ENCODE results near the gene SECISBP2.
"Not testable (repeated sequence)": the region's sequence is repeated elsewhere in the genome, so short reads cannot be mapped to it uniquely, and the experiment has no call there.

Gene SECISBP2

DNA sequence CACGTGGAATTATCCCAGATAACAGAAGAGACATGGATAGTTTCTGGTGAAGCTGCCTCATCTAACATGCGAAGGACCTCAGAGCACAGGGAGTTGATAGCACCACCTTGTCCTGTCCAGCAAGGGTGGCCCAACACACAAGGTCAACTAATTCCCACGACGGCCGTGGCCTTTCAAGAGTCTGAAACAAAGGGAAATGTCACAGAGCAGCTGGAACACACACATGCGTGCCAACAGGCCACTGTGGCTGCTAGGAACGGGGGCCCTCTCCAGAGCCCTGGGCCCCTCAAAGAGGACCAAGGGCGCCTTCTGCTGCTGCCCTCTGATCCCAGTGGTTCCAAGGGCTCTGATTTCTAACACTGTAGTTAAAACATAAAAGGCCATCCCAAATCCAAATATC lies 50.7 kb downstream of the SECISBP2 start:
- Histone ChIP-seq H3K36me3 (ENCODE audit: insufficient read depth, low read length) (peaks cover 3% of the 10 kb centered on the region), H3K27me3 (ENCODE audit: control insufficient read depth, insufficient read depth, low read length) (no peaks in the 10 kb centered on the region), H3K4me3 (ENCODE audit: low read length) (no peak overlapping the region), H3K9ac (ENCODE audit: low read depth, low read length) (no peak overlapping the region), H3K9me3 (replicated peaks; ENCODE audit: low read length) (no peaks in the 10 kb centered on the region), H3K4me2 (ENCODE audit: low read length) (no peak overlapping the region), H3K4me1 (ENCODE audit: control insufficient read depth, insufficient read depth, low read length) (no peaks in the 10 kb centered on the region)

GRCh38 chr9:89370593-89370992 lies 52.3 kb downstream of the SECISBP2 start:
- Histone ChIP-seq H3K4me2 (ENCODE audit: low read length) (no peak overlapping the region), H3K9ac (ENCODE audit: low read depth, low read length) (no peak overlapping the region), H3K9me3 (replicated peaks; ENCODE audit: low read length) (no peaks in the 10 kb centered on the region), H3K4me3 (ENCODE audit: low read length) (no peak overlapping the region), H3K27me3 (ENCODE audit: control insufficient read depth, insufficient read depth, low read length) (no peaks in the 10 kb centered on the region), H3K36me3 (ENCODE audit: insufficient read depth, low read length) (no peaks in the 10 kb centered on the region), H3K4me1 (ENCODE audit: control insufficient read depth, insufficient read depth, low read length) (no peaks in the 10 kb centered on the region)

GRCh38 chr9:89371791-89372190 lies 53.5 kb downstream of the SECISBP2 start:
- not testable (repeated sequence) for H3K4me3 ChIP-seq (ENCODE audit: low read length); H3K4me1 ChIP-seq (ENCODE audit: control insufficient read depth, insufficient read depth, low read length); H3K9ac ChIP-seq (ENCODE audit: low read depth, low read length); H3K27me3 ChIP-seq (ENCODE audit: control insufficient read depth, insufficient read depth, low read length); H3K9me3 ChIP-seq (replicated peaks; ENCODE audit: low read length); H3K36me3 ChIP-seq (ENCODE audit: insufficient read depth, low read length); H3K4me2 ChIP-seq (ENCODE audit: low read length)

GRCh38 chr9:89372230-89372816 lies 54.0 kb downstream of the SECISBP2 start:
- no peak overlapping the region for H3K4me3 ChIP-seq (ENCODE audit: low read length)
- no peaks in the 10 kb centered on the region for H3K36me3 ChIP-seq (ENCODE audit: insufficient read depth, low read length)
- H3K9me3 ChIP-seq (replicated peaks; ENCODE audit: low read length): no peaks in the 10 kb centered on the region
- H3K27me3 ChIP-seq (ENCODE audit: control insufficient read depth, insufficient read depth, low read length): no peaks in the 10 kb centered on the region
- no peak overlapping the region for H3K9ac ChIP-seq (ENCODE audit: low read depth, low read length)
- H3K4me2 ChIP-seq (ENCODE audit: low read length): no peak overlapping the region
- H3K4me1 ChIP-seq (ENCODE audit: control insufficient read depth, insufficient read depth, low read length): no peaks in the 10 kb centered on the region

DNA sequence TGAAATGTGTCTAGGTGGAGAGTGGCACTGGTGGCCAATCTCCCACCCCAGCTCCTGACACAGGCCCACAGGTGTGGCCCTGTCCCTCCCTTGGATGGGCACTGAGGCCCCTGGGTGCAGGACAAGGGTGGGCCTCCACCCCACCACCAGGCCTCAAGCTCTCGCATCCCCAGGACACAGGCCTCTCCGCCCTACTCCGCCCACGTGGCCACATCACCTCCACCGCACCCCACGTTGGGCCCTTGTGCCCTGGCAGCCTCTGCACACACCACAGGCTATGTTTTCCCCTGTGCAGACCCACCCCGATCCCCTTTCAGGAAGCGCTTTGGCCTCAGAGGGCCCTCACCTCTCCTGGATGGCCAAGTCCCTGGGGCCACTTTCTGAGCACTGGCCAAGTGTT lies 54.7 kb downstream of the SECISBP2 start:
- H3K4me2 ChIP-seq (ENCODE audit: low read length): no peak overlapping the region
- no peaks in the 10 kb centered on the region for H3K4me1 ChIP-seq (ENCODE audit: control insufficient read depth, insufficient read depth, low read length)
- H3K36me3 ChIP-seq (ENCODE audit: insufficient read depth, low read length): no peaks in the 10 kb centered on the region

DNA sequence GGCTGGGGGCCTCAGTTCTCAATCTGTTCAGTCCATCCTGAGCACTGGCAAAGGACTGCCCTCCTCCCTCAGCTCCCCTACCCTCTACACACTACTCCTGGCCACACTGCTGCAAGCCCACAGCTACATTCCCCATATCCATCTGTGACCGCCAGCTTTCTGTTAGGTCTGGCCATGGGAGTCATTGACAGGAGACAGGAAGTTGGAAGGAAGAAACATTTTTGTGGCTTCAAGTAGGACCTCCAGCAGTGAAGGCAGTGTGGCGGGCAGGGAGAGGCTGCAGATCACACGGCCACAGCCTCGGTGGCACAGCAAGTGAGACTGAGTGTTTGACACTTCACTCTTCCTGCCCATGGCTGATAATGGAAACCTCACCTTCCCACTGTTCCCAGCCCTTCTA lies 55.9 kb downstream of the SECISBP2 start:
- H3K4me1 ChIP-seq (ENCODE audit: control insufficient read depth, insufficient read depth, low read length): no peaks in the 10 kb centered on the region
- no peaks in the 10 kb centered on the region for H3K9me3 ChIP-seq (replicated peaks; ENCODE audit: low read length)
- no peaks in the 10 kb centered on the region for H3K27me3 ChIP-seq (ENCODE audit: control insufficient read depth, insufficient read depth, low read length)
- H3K4me2 ChIP-seq (ENCODE audit: low read length): no peak overlapping the region
- no peaks in the 10 kb centered on the region for H3K36me3 ChIP-seq (ENCODE audit: insufficient read depth, low read length)
- H3K9ac ChIP-seq (ENCODE audit: low read depth, low read length): no peak overlapping the region
- no peak overlapping the region for H3K4me3 ChIP-seq (ENCODE audit: low read length)

More for the DNA sequence above, 54.7 kb downstream of the SECISBP2 start:
- Histone ChIP-seq H3K4me3 (ENCODE audit: low read length) (no peak overlapping the region), H3K9me3 (replicated peaks; ENCODE audit: low read length) (no peaks in the 10 kb centered on the region), H3K27me3 (ENCODE audit: control insufficient read depth, insufficient read depth, low read length) (no peaks in the 10 kb centered on the region), H3K9ac (ENCODE audit: low read depth, low read length) (no peak overlapping the region)

DNA sequence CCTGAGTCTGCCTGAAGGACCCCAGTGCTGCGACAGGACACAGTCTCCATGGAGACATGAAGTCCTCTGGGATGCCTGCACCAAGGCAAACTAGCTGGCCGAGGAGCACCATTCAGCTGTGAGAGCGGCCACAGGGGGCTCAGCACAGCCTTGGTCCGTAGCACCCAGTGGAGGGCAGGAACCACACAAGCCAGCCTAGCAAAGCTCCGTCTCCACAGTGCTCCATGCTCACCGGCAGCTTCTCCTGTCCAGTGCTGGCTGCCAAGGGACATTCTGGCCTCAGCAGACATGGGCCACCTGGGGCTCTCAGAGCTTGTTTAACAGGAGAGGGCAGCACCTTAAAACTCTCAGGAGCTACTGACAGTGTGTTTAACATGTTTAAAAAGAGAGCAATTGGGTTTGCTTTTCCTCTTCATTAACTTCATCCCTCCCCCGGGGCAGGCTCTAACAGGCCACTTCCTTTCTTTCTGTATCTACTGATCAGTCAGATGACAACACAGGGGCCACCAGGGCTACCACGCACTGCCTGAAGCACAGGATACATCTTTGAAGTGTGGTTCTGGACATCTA lies 57.0 kb downstream of the SECISBP2 start:
- Histone ChIP-seq H3K9me3 (replicated peaks; ENCODE audit: low read length) (no peaks in the 10 kb centered on the region), H3K4me2 (ENCODE audit: low read length) (no peak overlapping the region), H3K4me1 (ENCODE audit: control insufficient read depth, insufficient read depth, low read length) (no peaks in the 10 kb centered on the region), H3K9ac (ENCODE audit: low read depth, low read length) (no peak overlapping the region), H3K4me3 (ENCODE audit: low read length) (no peak overlapping the region), H3K27me3 (ENCODE audit: control insufficient read depth, insufficient read depth, low read length) (no peaks in the 10 kb centered on the region), H3K36me3 (ENCODE audit: insufficient read depth, low read length) (no peaks in the 10 kb centered on the region)

GRCh38 chr9:89376286-89376685 lies 58.0 kb downstream of the SECISBP2 start:
- Histone ChIP-seq H3K27me3 (ENCODE audit: control insufficient read depth, insufficient read depth, low read length) (no peaks in the 10 kb centered on the region), H3K4me1 (ENCODE audit: control insufficient read depth, insufficient read depth, low read length) (no peaks in the 10 kb centered on the region), H3K4me2 (ENCODE audit: low read length) (no peak overlapping the region), H3K9ac (ENCODE audit: low read depth, low read length) (no peak overlapping the region), H3K4me3 (ENCODE audit: low read length) (no peak overlapping the region), H3K9me3 (replicated peaks; ENCODE audit: low read length) (no peaks in the 10 kb centered on the region), H3K36me3 (ENCODE audit: insufficient read depth, low read length) (no peaks in the 10 kb centered on the region)

DNA sequence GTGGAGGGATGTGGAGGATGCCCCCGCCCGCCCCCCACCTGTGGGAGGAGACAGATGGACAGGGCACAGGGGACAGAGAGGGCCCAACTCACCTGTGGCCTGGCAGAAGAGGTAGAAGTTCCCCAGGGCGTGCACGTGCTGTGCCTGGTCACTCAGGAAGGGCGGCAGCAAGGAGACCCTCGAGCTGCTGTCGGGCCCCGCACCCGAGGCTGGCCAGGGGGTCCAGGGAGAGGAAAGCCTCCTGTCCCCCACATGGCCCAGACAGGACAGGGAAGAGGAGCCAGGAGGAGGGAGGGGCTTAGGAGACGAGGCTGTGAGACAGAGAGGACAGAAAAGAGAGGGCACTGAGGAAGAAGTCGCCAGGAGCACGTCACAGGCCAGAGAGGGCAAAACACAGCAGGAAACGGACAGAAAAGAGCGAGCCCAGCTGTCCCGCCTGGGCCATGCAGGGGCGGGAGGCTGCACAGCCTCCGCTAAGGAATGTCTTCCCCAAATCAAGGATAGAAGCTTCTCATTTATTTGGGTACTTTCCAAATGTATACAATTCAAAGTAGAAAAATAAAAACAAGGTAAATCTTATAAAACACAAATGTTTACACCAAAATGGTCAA lies 58.5 kb downstream of the SECISBP2 start:
- no peaks in the 10 kb centered on the region for H3K4me1 ChIP-seq (ENCODE audit: control insufficient read depth, insufficient read depth, low read length)
- H3K4me2 ChIP-seq (ENCODE audit: low read length): no peak overlapping the region
- H3K27me3 ChIP-seq (ENCODE audit: control insufficient read depth, insufficient read depth, low read length): no peaks in the 10 kb centered on the region

GRCh38 chr9:89377411-89377810 lies 59.1 kb downstream of the SECISBP2 start:
- no peaks in the 10 kb centered on the region for H3K9me3 ChIP-seq (replicated peaks; ENCODE audit: low read length)
- no peaks in the 10 kb centered on the region for H3K4me1 ChIP-seq (ENCODE audit: control insufficient read depth, insufficient read depth, low read length)
- H3K4me3 ChIP-seq (ENCODE audit: low read length): no peak overlapping the region
- H3K9ac ChIP-seq (ENCODE audit: low read depth, low read length): no peak overlapping the region
- no peaks in the 10 kb centered on the region for H3K36me3 ChIP-seq (ENCODE audit: insufficient read depth, low read length)
- no peaks in the 10 kb centered on the region for H3K27me3 ChIP-seq (ENCODE audit: control insufficient read depth, insufficient read depth, low read length)
- H3K4me2 ChIP-seq (ENCODE audit: low read length): no peak overlapping the region

More for the DNA sequence above, 58.5 kb downstream of the SECISBP2 start:
- no peaks in the 10 kb centered on the region for H3K36me3 ChIP-seq (ENCODE audit: insufficient read depth, low read length)
- H3K9me3 ChIP-seq (replicated peaks; ENCODE audit: low read length): no peaks in the 10 kb centered on the region
- H3K9ac ChIP-seq (ENCODE audit: low read depth, low read length): no peak overlapping the region
- no peak overlapping the region for H3K4me3 ChIP-seq (ENCODE audit: low read length)

- no peaks in the 10 kb centered on the region for H3K27me3 ChIP-seq (ENCODE audit: control insufficient read depth, insufficient read depth, low read length)
- H3K4me2 ChIP-seq (ENCODE audit: low read length): no peak overlapping the region
- no peak overlapping the region for H3K9ac ChIP-seq (ENCODE audit: low read depth, low read length)
- no peak overlapping the region for H3K4me3 ChIP-seq (ENCODE audit: low read length)
- H3K9me3 ChIP-seq (replicated peaks; ENCODE audit: low read length): no peaks in the 10 kb centered on the region
- H3K36me3 ChIP-seq (ENCODE audit: insufficient read depth, low read length): no peaks in the 10 kb centered on the region
- H3K4me1 ChIP-seq (ENCODE audit: control insufficient read depth, insufficient read depth, low read length): no peaks in the 10 kb centered on the region
Measured at GRCh38 chr9:89378541-89378940, 60.2 kb downstream of the SECISBP2 start.

DNA sequence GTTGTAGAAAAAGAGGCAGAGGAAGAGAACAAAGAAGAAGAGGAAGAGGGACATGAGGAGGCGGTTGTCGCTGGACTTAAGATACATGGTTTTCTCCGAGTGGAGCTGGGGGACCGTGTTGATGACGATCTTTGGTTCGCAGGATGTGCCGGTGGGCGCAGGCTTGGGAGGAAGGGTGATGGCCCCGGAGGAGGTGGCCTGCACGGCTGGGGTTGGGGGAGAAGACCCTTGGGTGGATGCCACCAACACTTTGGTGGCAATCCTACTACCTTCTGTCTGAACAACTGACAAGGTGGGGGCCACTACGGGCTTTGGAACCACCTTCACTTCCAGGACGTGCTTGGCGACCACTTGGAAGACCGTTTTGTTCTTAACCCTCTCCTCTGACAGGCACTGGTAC lies 60.7 kb downstream of the SECISBP2 start:
- no peak overlapping the region for H3K4me3 ChIP-seq (ENCODE audit: low read length)
- no peaks in the 10 kb centered on the region for H3K9me3 ChIP-seq (replicated peaks; ENCODE audit: low read length)
- no peaks in the 10 kb centered on the region for H3K27me3 ChIP-seq (ENCODE audit: control insufficient read depth, insufficient read depth, low read length)
- no peaks in the 10 kb centered on the region for H3K4me1 ChIP-seq (ENCODE audit: control insufficient read depth, insufficient read depth, low read length)
- H3K4me2 ChIP-seq (ENCODE audit: low read length): no peak overlapping the region
- H3K9ac ChIP-seq (ENCODE audit: low read depth, low read length): no peak overlapping the region
- H3K36me3 ChIP-seq (ENCODE audit: insufficient read depth, low read length): no peaks in the 10 kb centered on the region
